ENCODE data around the gene GRID1. TPM values are rescaled to one million over a fixed set of nuclear protein-coding genes. Genes with fewer than 3 reads are reported as not detected.

GRID1 gene
- total and polyA plus RNA-seq, 9 of the 15 experiments (the other 6 are each of a cell fraction or from before 2014, with no cell fraction given) = 0.01 to 7.2 (median 1.2) TPM

DNA sequence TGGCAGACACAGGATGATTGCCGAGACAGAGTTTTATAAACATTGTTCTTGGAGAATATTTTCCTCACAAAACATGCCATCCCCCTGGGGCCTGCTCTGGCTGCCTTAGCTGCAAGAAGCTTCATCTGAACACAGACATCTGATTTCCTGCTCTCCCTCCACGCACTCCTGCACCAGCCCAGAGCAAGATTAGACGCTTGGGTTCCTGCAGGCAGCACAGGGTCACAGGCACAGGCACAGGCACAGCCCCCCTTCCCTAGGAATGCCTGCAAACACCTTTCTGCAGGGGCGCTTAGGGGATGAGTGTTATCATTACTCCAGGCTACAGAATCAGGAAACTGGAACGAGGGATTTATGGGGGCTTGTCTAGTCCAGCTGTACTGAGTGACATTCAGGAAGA, 450.3 kb downstream of the GRID1 start (continued):
- TF ChIP-seq GABPB2 (CRISPR knock-in tag; conservative IDR thresholded peaks at IDR 0.05) (no peak), VEZF1 (CRISPR knock-in tag; IDR thresholded peaks at IDR 0.05) (no peak)

- Histone ChIP-seq H3K9me3 (replicated peaks; ENCODE audit: control insufficient read depth, insufficient read depth, low read depth, low read length) (no peaks in the 10 kb centered on the region), H3K79me2 (ENCODE audit: control insufficient read depth, insufficient read depth, low read length) (no peaks in the 10 kb centered on the region), H3K9me1 (ENCODE audit: control insufficient read depth, insufficient read depth, low read length) (no peaks in the 10 kb centered on the region), H4K20me1 (replicated peaks; ENCODE audit: control insufficient read depth, insufficient read depth, low read length) (no peaks in the 10 kb centered on the region), H3K4me3 (no peak overlapping the region), H3K4me1 (replicated peaks in 1 of 2; ENCODE audit: control insufficient read depth in 2 of 2, insufficient read depth in 2 of 2, low read length in 2 of 2) (no peaks in the 10 kb centered on the region), H3K27ac (ENCODE audit: extremely low read depth, low read depth, low read length) (no peak overlapping the region), H3K27me3 (ENCODE audit: control insufficient read depth in 2 of 2, insufficient read depth in 2 of 2, low read length in 2 of 2) (peaks cover 0 to 3% of the 10 kb centered on the region in 2 experiments; a peak in 2 of 5 replicates), H3K9ac (ENCODE audit: insufficient read depth in 1 of 2, low read depth in 2 of 2, low read length in 2 of 2) (no peak overlapping the region), H2AFZ (ENCODE audit: low read depth, low read length) (no peak overlapping the region), H3K4me2 (ENCODE audit: insufficient read depth, low read length) (no peak overlapping the region), H3K36me3 (ENCODE audit: control insufficient read depth, insufficient read depth, low read length) (no peaks in the 10 kb centered on the region)
- BruUV-seq (replicated peaks) = no TSS peak
- TF ChIP-seq ZKSCAN1 (IDR thresholded peaks at IDR 0.05; ENCODE audit: low read depth, low read length) (no peak), ZNF764 (CRISPR knock-in tag; IDR thresholded peaks at IDR 0.05; ENCODE audit: low read depth) (no peak), TCF7L2 (IDR thresholded peaks at IDR 0.05; ENCODE audit: low read depth, low read length) (no peak), GABPA (tag; conservative IDR thresholded peaks at IDR 0.05; ENCODE audit: low read depth) (no peak), PHF21A (IDR thresholded peaks at IDR 0.05; ENCODE audit: borderline replicate concordance, low read depth) (no peak), ZNF77 (CRISPR knock-in tag; IDR thresholded peaks at IDR 0.05) (no peak), L3MBTL2 (IDR thresholded peaks at IDR 0.05) (no peak), HMG20A (CRISPR knock-in tag; conservative IDR thresholded peaks at IDR 0.05) (no peak), CHD4 (IDR thresholded peaks at IDR 0.05; ENCODE audit: insufficient read depth, insufficient replicate concordance, low read depth, low read length, poor library complexity, severe bottlenecking) (no peak), THRAP3 (IDR thresholded peaks at IDR 0.05; ENCODE audit: borderline replicate concordance) (no peak), U2AF2 (optimal IDR thresholded peaks at IDR 0.05; ENCODE audit: low read depth, low read length) (no peak), HEY1 (CRISPR knock-in tag; IDR thresholded peaks at IDR 0.05; ENCODE audit: borderline replicate concordance) (no peak), POLR2A (conservative IDR thresholded peaks at IDR 0.05) (no peak), MEF2D (tag; conservative IDR thresholded peaks at IDR 0.05; ENCODE audit: low read depth) (no peak), ZNF140 (CRISPR knock-in tag; IDR thresholded peaks at IDR 0.05) (no peak), JUN (IDR thresholded peaks at IDR 0.05; ENCODE audit: borderline replicate concordance, low read depth, low read length) (no peak), JUN (CRISPR knock-in tag; IDR thresholded peaks at IDR 0.05; ENCODE audit: borderline replicate concordance) (no peak), HDAC2 (IDR thresholded peaks at IDR 0.05) (no peak)
- TF ChIP-seq, protein P1, sequence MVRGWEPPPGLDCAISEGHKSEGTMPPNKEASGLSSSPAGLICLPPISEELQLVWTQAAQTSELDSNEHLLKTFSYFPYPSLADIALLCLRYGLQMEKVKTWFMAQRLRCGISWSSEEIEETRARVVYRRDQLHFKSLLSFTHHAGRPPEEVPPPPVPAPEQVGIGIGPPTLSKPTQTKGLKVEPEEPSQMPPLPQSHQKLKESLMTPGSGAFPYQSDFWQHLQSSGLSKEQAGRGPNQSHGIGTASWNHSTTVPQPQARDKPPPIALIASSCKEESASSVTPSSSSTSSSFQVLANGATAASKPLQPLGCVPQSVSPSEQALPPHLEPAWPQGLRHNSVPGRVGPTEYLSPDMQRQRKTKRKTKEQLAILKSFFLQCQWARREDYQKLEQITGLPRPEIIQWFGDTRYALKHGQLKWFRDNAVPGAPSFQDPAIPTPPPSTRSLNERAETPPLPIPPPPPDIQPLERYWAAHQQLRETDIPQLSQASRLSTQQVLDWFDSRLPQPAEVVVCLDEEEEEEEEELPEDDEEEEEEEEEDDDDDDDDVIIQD (CRISPR knock-in tag; IDR thresholded peaks at IDR 0.05) = no peak
- ATAC-seq (no peak), FAIRE-seq (no peak), DNase-seq (ENCODE audit: extremely low read depth in 1 of 4, low spot score in 3 of 4) (no peak)
- ChIA-PET POLR2A (no interaction called here), CTCF (ENCODE audit: low intra/inter-chr PET ratio) (no interaction called here)
- intact Hi-C loops (cut with micrococcal nuclease) = no loop called here
- 0% methylated on average over 4 of the region's 4 CpGs for WGBS (ENCODE audit: insufficient coverage, low coverage, missing lambda C conversion rate)
- in situ Hi-C loops (cut with MboI) = no loop called here
Observed at GRCh38 chr10:85915245-85915846, 451.2 kb downstream of the GRID1 start.
